Subcutaneous abdominal adipose tissue (tissue), 5 donors: ENCODE data around the gene IRF5.
A peak's percentile ranks its signal among the peaks of the same experiment; 100 is the strongest.
"Not testable (repeated sequence)": the region's sequence is repeated elsewhere in the genome, so short reads cannot be mapped to it uniquely, and the experiment has no call there.

Experiments used
- H3K27ac ChIP-seq: one replicate; pipeline ENCODE4 v1.7.0; 2013; ENCODE audit warnings: low read depth, mild to moderate bottlenecking, inconsistent platforms, low read length, moderate library complexity
- H3K27me3 ChIP-seq, 5 donors: one replicate each; pipeline ENCODE4 v1.7.0; 2013; ENCODE audit warnings: low read length in 5 of 5, inconsistent platforms in 1 of 5; ENCODE audit not compliant: control insufficient read depth in 5 of 5, insufficient read depth in 4 of 5
- H3K36me3 ChIP-seq, 5 donors: one replicate each; pipeline ENCODE4 v1.7.0; 2013; ENCODE audit warnings: low read length in 5 of 5; ENCODE audit not compliant: control insufficient read depth in 5 of 5, insufficient read depth in 5 of 5
- H3K4me1 ChIP-seq, 5 donors: one replicate each; pipeline ENCODE4 v1.7.0; 2013; ENCODE audit warnings: low read length in 5 of 5, mild to moderate bottlenecking in 3 of 5, moderate library complexity in 1 of 5; ENCODE audit not compliant: control insufficient read depth in 5 of 5, insufficient read depth in 5 of 5
- H3K4me3 ChIP-seq, 5 donors: one replicate each; pipeline ENCODE4 v1.7.0; 2013; ENCODE audit warnings: low read length in 5 of 5, low read depth in 1 of 5
- H3K9ac ChIP-seq, 5 donors: one replicate each; pipeline ENCODE4 v1.7.0; 2013; ENCODE audit warnings: low read length in 5 of 5, mild to moderate bottlenecking in 4 of 5, moderate library complexity in 3 of 5
- H3K9me3 ChIP-seq, 5 donors: one replicate each; pipeline ENCODE4 v1.7.0; 2013; ENCODE audit warnings: low read length in 5 of 5; ENCODE audit not compliant: control insufficient read depth in 5 of 5
- donor health status: healthy.
- donor health status: healthy.
- donor health status: healthy.
- donor health status: healthy.
- donor health status: healthy.

Gene IRF5

GRCh38 chr7:128906001-128906765 is 31.5 kb upstream of the IRF5 start:
- Histone ChIP-seq H3K27ac (no peak overlapping the region), H3K9me3 (no peaks in the 10 kb centered on the region), H3K36me3 (peaks cover 0 to 4% (median 0%) of the 10 kb centered on the region in 5 donors), H3K4me1 (peaks cover 1 to 21% (median 17%) of the 10 kb centered on the region in 5 donors), H3K9ac (no peak overlapping the region), H3K4me3 (no peak overlapping the region), H3K27me3 (peaks cover 0 to 18% (median 7%) of the 10 kb centered on the region in 5 donors)

GRCh38 chr7:128906766-128907559 is 30.8 kb upstream of the IRF5 start:
- H3K4me1 ChIP-seq: peaks cover 1 to 29% (median 22%) of the 10 kb centered on the region in 5 donors
- H3K27ac ChIP-seq: no peak overlapping the region
- H3K9ac ChIP-seq: no peak overlapping the region

GRCh38 chr7:128908750-128909624 is 28.7 kb upstream of the IRF5 start:
- no peak overlapping the region for H3K27ac ChIP-seq
- peak overlapping the region in 1 of 5 donors; percentile 32 for H3K9ac ChIP-seq
- H3K27me3 ChIP-seq: peaks cover 2 to 22% (median 8%) of the 10 kb centered on the region in 5 donors
- no peaks in the 10 kb centered on the region for H3K9me3 ChIP-seq
- peaks cover 1 to 33% (median 22%) of the 10 kb centered on the region in 5 donors for H3K4me1 ChIP-seq
- H3K36me3 ChIP-seq: peaks cover 0 to 4% (median 0%) of the 10 kb centered on the region in 5 donors
- H3K4me3 ChIP-seq: peak overlapping the region in 1 of 5 donors; percentile 59

More at GRCh38 chr7:128906766-128907559, 30.8 kb upstream of the IRF5 start:
- Histone ChIP-seq H3K4me3 (no peak overlapping the region), H3K27me3 (peaks cover 0 to 21% (median 7%) of the 10 kb centered on the region in 5 donors), H3K9me3 (no peaks in the 10 kb centered on the region), H3K36me3 (peaks cover 0 to 4% (median 0%) of the 10 kb centered on the region in 5 donors)

- H3K27me3 ChIP-seq: peaks cover 7 to 31% (median 17%) of the 10 kb centered on the region in 5 donors
- peak overlapping the region in 4 of 5 donors; percentile 16 to 35 (median 27) for H3K9ac ChIP-seq
Measured at GRCh38 chr7:128909625-128910568, 27.8 kb upstream of the IRF5 start.

GRCh38 chr7:128910569-128910945 is 27.2 kb upstream of the IRF5 start, which contains the start of gene KCP:
Gene KCP, minus strand, starts transcription at chr7:128910709. Its CDS starts 33 bp downstream, at chr7:128910676.
- peak within 1 kb of the TSS; percentile 45 to 61 (median 59) for H3K4me3 ChIP-seq
- H3K9me3 ChIP-seq: no peaks in the 10 kb centered on the region
- H3K9ac ChIP-seq: peak within 1 kb of the TSS in 4 of 5 donors; percentile 22 to 46 (median 34)
- peaks cover 0 to 4% (median 0%) of the 10 kb centered on the region in 5 donors for H3K36me3 ChIP-seq
- H3K27me3 ChIP-seq: peaks cover 10 to 34% (median 20%) of the 10 kb centered on the region in 5 donors
- peak within 1 kb of the TSS; percentile 23 for H3K27ac ChIP-seq
- peaks cover 1 to 36% (median 26%) of the 10 kb centered on the region in 5 donors for H3K4me1 ChIP-seq

More at GRCh38 chr7:128909625-128910568, 27.8 kb upstream of the IRF5 start:
- Histone ChIP-seq H3K4me3 (peak overlapping the region; percentile 45 to 61 (median 59)), H3K9me3 (no peaks in the 10 kb centered on the region), H3K27ac (no peak overlapping the region), H3K36me3 (peaks cover 0 to 4% (median 0%) of the 10 kb centered on the region in 5 donors), H3K4me1 (peaks cover 1 to 33% (median 22%) of the 10 kb centered on the region in 5 donors)

- Histone ChIP-seq H3K4me3 (peak overlapping the region in 1 of 5 donors; percentile 42), H3K27me3 (peaks cover 11 to 41% (median 19%) of the 10 kb centered on the region in 5 donors), H3K36me3 (peaks cover 0 to 4% (median 0%) of the 10 kb centered on the region in 5 donors), H3K9me3 (no peaks in the 10 kb centered on the region), H3K4me1 (peaks cover 1 to 36% (median 26%) of the 10 kb centered on the region in 5 donors), H3K27ac (peak overlapping the region; percentile 23), H3K9ac (peak overlapping the region in 1 of 5 donors; percentile 46)
Measured at GRCh38 chr7:128911423-128912031, 26.2 kb upstream of the IRF5 start.

GRCh38 chr7:128912281-128912680 is 25.4 kb upstream of the IRF5 start:
- Histone ChIP-seq H3K4me1 (peaks cover 1 to 36% (median 26%) of the 10 kb centered on the region in 5 donors), H3K27ac (no peak overlapping the region), H3K4me3 (no peak overlapping the region), H3K9me3 (no peaks in the 10 kb centered on the region), H3K9ac (no peak overlapping the region), H3K27me3 (peaks cover 11 to 41% (median 20%) of the 10 kb centered on the region in 5 donors), H3K36me3 (no peaks in the 10 kb centered on the region)

GRCh38 chr7:128912709-128913495 is 24.8 kb upstream of the IRF5 start:
- not testable (repeated sequence) for H3K9me3 ChIP-seq, H3K27ac ChIP-seq, H3K9ac ChIP-seq, H3K36me3 ChIP-seq, H3K4me3 ChIP-seq
- H3K4me1 ChIP-seq: peaks cover 1 to 36% (median 26%) of the 10 kb centered on the region in 5 donors
- H3K27me3 ChIP-seq: peaks cover 11 to 41% (median 20%) of the 10 kb centered on the region in 5 donors
